H1 (cell line): ENCODE results near the gene ARHGAP18. TPM values are rescaled to one million over a fixed set of nuclear protein-coding genes. Genes with fewer than 3 reads are reported as not detected.

Source experiments
- CTCF ChIA-PET: fragments of 300-600 bp; sonication (Branson Sonifier 250); formaldehyde crosslinking; loops from one replicate; lab custom pipeline; 2021; ENCODE audit not compliant: partially characterized antibody; lab: Charles Lee
- POLR2A ChIA-PET: fragments of 300-600 bp; sonication (Branson Sonifier 250); formaldehyde crosslinking; loops from one replicate; lab custom pipeline; 2021; ENCODE audit warnings: inconsistent platforms; ENCODE audit not compliant: partially characterized antibody; lab: Charles Lee
- DNase-seq, 2 experiments: peaks; one replicate each; pipeline versions ENCODE4 v3.0.0 to v3.0.0-alpha.2; 2010 to 2022; ENCODE audit warnings: low spot score in 2 of 2, low read depth in 1 of 2, mixed read lengths in 1 of 2
- FAIRE-seq: peaks from 2 replicates; lab custom pipeline; 2011; peaks lifted over from hg19 to GRCh38; lab: Jason Lieb, UNC
- H2AFZ ChIP-seq: 2 replicates; pipeline ENCODE4 v1.8.1; 2012; ENCODE audit warnings: low read length, inconsistent platforms
- H2AK5ac ChIP-seq: 2 replicates; pipeline ENCODE4 v1.6.1; 2013; ENCODE audit warnings: low read depth, low read length
- H2BK120ac ChIP-seq: replicated peaks from 2 replicates; pipeline ENCODE3; 2013; ENCODE audit warnings: low read depth, low read length, inconsistent platforms
- H2BK12ac ChIP-seq: 2 replicates; pipeline ENCODE4 v1.6.1; 2013; ENCODE audit warnings: low read depth, low read length
- H2BK15ac ChIP-seq: 2 replicates; pipeline ENCODE4 v1.6.1; 2013; ENCODE audit warnings: low read length
- H2BK20ac ChIP-seq: 2 replicates; pipeline ENCODE4 v1.6.1; 2013; ENCODE audit warnings: low read length
- H2BK5ac ChIP-seq: 2 replicates; pipeline ENCODE4 v1.6.1; 2013; ENCODE audit warnings: low read depth, low read length
- H3K14ac ChIP-seq: 2 replicates; pipeline ENCODE4 v1.6.1; 2013; ENCODE audit warnings: inconsistent platforms; ENCODE audit not compliant: insufficient read length
- H3K18ac ChIP-seq: 2 replicates; pipeline ENCODE4 v1.6.1; 2013; ENCODE audit warnings: low read length; ENCODE audit errors: extremely low read depth
- H3K23ac ChIP-seq: 2 replicates; pipeline ENCODE4 v1.6.1; 2013; ENCODE audit warnings: inconsistent platforms; ENCODE audit not compliant: insufficient read length
- H3K23me2 ChIP-seq: 2 replicates; pipeline ENCODE4 v1.6.1; 2013; ENCODE audit warnings: low read depth, low read length
- H3K27ac ChIP-seq: 2 replicates; pipeline ENCODE4 v1.6.1; 2011; ENCODE audit warnings: low read depth, low read length, inconsistent platforms
- H3K27me3 ChIP-seq, 4 experiments: replicated peaks in 1 of 4; 1 replicate in 1 of 4; 2 replicates in 3 of 4; pipeline versions ENCODE4 v1.6.1 to v1.8.1; 2011 to 2013; ENCODE audit warnings: low read length in 3 of 4, mild to moderate bottlenecking in 3 of 4, inconsistent platforms in 2 of 4, mixed read lengths in 2 of 4, moderate library complexity in 1 of 4; ENCODE audit not compliant: control insufficient read depth in 3 of 4, insufficient read depth in 3 of 4; ENCODE audit errors: extremely low read depth in 1 of 4
- H3K36me3 ChIP-seq, 4 experiments: 2 replicates each; pipeline versions ENCODE4 v1.6.1 to v1.8.1; 2011 to 2013; ENCODE audit warnings: mild to moderate bottlenecking in 4 of 4, low read length in 3 of 4, moderate library complexity in 2 of 4, control low read depth in 1 of 4, inconsistent platforms in 1 of 4; ENCODE audit not compliant: insufficient read depth in 4 of 4, control insufficient read depth in 2 of 4
- H3K4ac ChIP-seq: replicated peaks from 2 replicates; pipeline ENCODE3; 2013; ENCODE audit warnings: low read length, low read depth, mixed read lengths, inconsistent platforms; ENCODE audit not compliant: insufficient read length
- H3K4me1 ChIP-seq, 4 experiments: replicated peaks in 1 of 4; 1 replicate in 1 of 4; 2 replicates in 3 of 4; pipeline versions ENCODE4 v1.6.1 to v1.8.1; 2011 to 2013; ENCODE audit warnings: low read length in 3 of 4, inconsistent platforms in 2 of 4, mixed read lengths in 1 of 4; ENCODE audit not compliant: insufficient read depth in 4 of 4, control insufficient read depth in 3 of 4
- H3K4me2 ChIP-seq, 2 experiments: 2 replicates each; pipeline versions ENCODE4 v1.6.1 to v1.8.1; 2011 to 2013; ENCODE audit warnings: low read depth in 2 of 2, low read length in 2 of 2, control low read depth in 1 of 2, inconsistent platforms in 1 of 2, mild to moderate bottlenecking in 1 of 2; ENCODE audit not compliant: insufficient read depth in 1 of 2
- H3K4me3 ChIP-seq, 4 experiments: fragments of 200-600, 300-600 bp in 1 of 4; sonication (generic), shearing (Covaris generic), sonication (Bioruptor Twin) in 1 of 4; 2 replicates each; pipeline versions ENCODE4 v1.5.1 to v1.8.1; 2011 to 2016; ENCODE audit warnings: low read length in 4 of 4, low read depth in 3 of 4, control low read depth in 2 of 4, inconsistent platforms in 2 of 4, mild to moderate bottlenecking in 2 of 4, mixed read lengths in 1 of 4, moderate library complexity in 1 of 4; ENCODE audit not compliant: insufficient read depth in 2 of 4; ENCODE audit errors: extremely low read depth in 1 of 4
- H3K56ac ChIP-seq: replicated peaks from 2 replicates; pipeline ENCODE3; 2013; ENCODE audit warnings: low read depth, mild to moderate bottlenecking, mixed read lengths, low read length, inconsistent platforms; ENCODE audit not compliant: insufficient read length
- H3K79me1 ChIP-seq: 2 replicates; pipeline ENCODE4 v1.6.1; 2013; ENCODE audit warnings: low read depth, low read length, control low read depth
- H3K79me2 ChIP-seq, 2 experiments: 2 replicates each; pipeline versions ENCODE4 v1.6.1 to v1.8.1; 2012 to 2013; ENCODE audit warnings: low read length in 2 of 2, mild to moderate bottlenecking in 2 of 2, inconsistent platforms in 1 of 2; ENCODE audit not compliant: insufficient read depth in 2 of 2, control insufficient read depth in 1 of 2
- H3K9ac ChIP-seq, 4 experiments: replicated peaks in 1 of 4; 1 replicate in 1 of 4; 2 replicates in 3 of 4; pipeline versions ENCODE4 v1.6.1 to v1.8.1; 2011 to 2013; ENCODE audit warnings: low read depth in 3 of 4, low read length in 3 of 4, control low read depth in 2 of 4, mild to moderate bottlenecking in 2 of 4, moderate library complexity in 2 of 4, inconsistent platforms in 1 of 4; ENCODE audit errors: extremely low read depth in 1 of 4
- H3K9me3 ChIP-seq, 2 experiments: 2 replicates each; pipeline versions ENCODE4 v1.6.1 to v1.8.1; 2012 to 2013; ENCODE audit warnings: mild to moderate bottlenecking in 2 of 2, moderate library complexity in 2 of 2, control low read depth in 1 of 2, inconsistent platforms in 1 of 2, low read depth in 1 of 2, low read length in 1 of 2, mixed read lengths in 1 of 2; ENCODE audit not compliant: insufficient read depth in 2 of 2
- H4K20me1 ChIP-seq, 2 experiments: replicated peaks in 1 of 2; 2 replicates each; pipeline versions ENCODE3 to v1.8.1; 2011 to 2013; ENCODE audit warnings: inconsistent platforms in 2 of 2, low read length in 2 of 2, mild to moderate bottlenecking in 1 of 2; ENCODE audit not compliant: insufficient read depth in 2 of 2, control insufficient read depth in 1 of 2
- H4K5ac ChIP-seq: 2 replicates; pipeline ENCODE4 v1.6.1; 2013; ENCODE audit warnings: low read length, low read depth, mixed read lengths, inconsistent platforms; ENCODE audit not compliant: insufficient read length
- H4K8ac ChIP-seq: 2 replicates; pipeline ENCODE4 v1.8.0; 2013; ENCODE audit warnings: mild to moderate bottlenecking, moderate library complexity, low read length, inconsistent platforms; ENCODE audit not compliant: insufficient read depth; ENCODE audit errors: extremely low read depth
- H4K91ac ChIP-seq: replicated peaks from 2 replicates; pipeline ENCODE3; 2013; ENCODE audit warnings: low read length, mixed read lengths, inconsistent platforms; ENCODE audit not compliant: insufficient read length
- CREB1 ChIP-seq: IDR thresholded peaks from 2 replicates; pipeline ENCODE4 v1.6.1; 2012; ENCODE audit warnings: inconsistent platforms
- RNF2 ChIP-seq: fragments of 200-900, 300-1000 bp; sonication (generic); IDR thresholded peaks from 2 replicates; pipeline ENCODE4 v1.7.1; 2016; ENCODE audit warnings: borderline replicate concordance, low read depth, mild to moderate bottlenecking, antibody characterized with exemption, low read length; ENCODE audit not compliant: poor library complexity, severe bottlenecking; ENCODE audit errors: missing control alignments
- TAF1 ChIP-seq: IDR thresholded peaks from 2 replicates; pipeline ENCODE4 v1.6.1; 2011; ENCODE audit warnings: mild to moderate bottlenecking, low read depth, low read length
- TEAD4 ChIP-seq: IDR thresholded peaks from 2 replicates; pipeline ENCODE4 v1.6.1; 2012; ENCODE audit warnings: low read depth, low read length, inconsistent platforms, mixed read lengths
- USF2 ChIP-seq: IDR thresholded peaks from 2 replicates; pipeline ENCODE4 v1.6.1; 2011; ENCODE audit warnings: low read length, improper control_type of control experiment
- WGBS, 2 experiments: shearing (Covaris generic) in 1 of 2; methylation state at CpG; one replicate each; pipeline versions ENCODE4 v1.1.6 to v1.1.7; 2013 to 2015; ENCODE audit warnings: low lambda C conversion rate in 2 of 2, mixed read lengths in 2 of 2, inconsistent platforms in 1 of 2, low coverage in 1 of 2, missing lambda C conversion rate in 1 of 2; ENCODE audit not compliant: insufficient replicate concordance in 2 of 2, insufficient coverage in 1 of 2, insufficient read length in 1 of 2; ENCODE audit errors: extremely low coverage in 1 of 2, missing lambda C conversion rate in 1 of 2; 5-methylcytosine and 5-hydroxymethylcytosine counted together
- polyA plus RNA-seq, 7 experiments: library from polyadenylated mRNA; depleted of rRNA in 3 of 7; stranded (reverse) in 5 of 7; unstranded in 2 of 7; fragments of >200 nt in 5 of 7; fragments of 200-250 nt in 2 of 7; gene quantifications; 1 replicate in 5 of 7; 2 replicates in 1 of 7; 4 replicates in 1 of 7; pipeline versions ENCODE4 v1.2.1 to v1.2.3, GENCODE V29; 2011 to 2013; ENCODE audit warnings: missing spikeins in 2 of 7, mixed read lengths in 2 of 7
- total RNA-seq: library from RNA; stranded (reverse); fragmentation: NEBNext Ultra II Directional; extraction: Animal tissue kit (Norgen Biotek cat#: 25700); gene quantifications from 2 replicates; pipeline ENCODE4 v1.2.1, GENCODE V29; 2021

Gene ARHGAP18
- total and polyA plus RNA-seq, 2 of the 8 experiments (the other 6 are each of a cell fraction or from before 2014, with no cell fraction given): 0.83 to 4.5 TPM

- H3K4me3 ChIP-seq: no peak overlapping the region
- no peaks in the 10 kb centered on the region for H3K36me3 ChIP-seq
- H2BK5ac ChIP-seq: no peak overlapping the region
- H2BK20ac ChIP-seq: no peak overlapping the region
- H2BK15ac ChIP-seq: no peak overlapping the region
- H3K18ac ChIP-seq: no peak overlapping the region
- no peaks in the 10 kb centered on the region for H3K27me3 ChIP-seq
- CTCF ChIA-PET: no interaction called here
- no peak overlapping the region for H4K91ac ChIP-seq
- no peak overlapping the region for H2AK5ac ChIP-seq
- no peaks in the 10 kb centered on the region for H3K79me1 ChIP-seq
- no peak overlapping the region for H4K5ac ChIP-seq
- no peak overlapping the region for H2BK120ac ChIP-seq
- H3K4ac ChIP-seq: no peak overlapping the region
- no peaks in the 10 kb centered on the region for H4K20me1 ChIP-seq
- WGBS, 2 experiments: 96% methylated on average over 2 of the region's 2 CpGs; no CpG with 5 or more reads in 1 of the 2 experiments
- H2BK12ac ChIP-seq: no peak overlapping the region
- no peak overlapping the region for H3K14ac ChIP-seq
- TF ChIP-seq TAF1 (no peak), USF2 (no peak), CREB1 (no peak), RNF2 (no peak), TEAD4 (no peak)
- no peak for DNase-seq
- no peaks in the 10 kb centered on the region; the same call in 1 of the 2 replicates for H3K23me2 ChIP-seq
- H3K4me2 ChIP-seq: no peak overlapping the region
- H3K27ac ChIP-seq: no peak overlapping the region
- H4K8ac ChIP-seq: no peak overlapping the region
- H2AFZ ChIP-seq: no peak overlapping the region
- FAIRE-seq: no peak
- H3K9me3 ChIP-seq: no peaks in the 10 kb centered on the region
- H3K9ac ChIP-seq: no peak overlapping the region
- H3K4me1 ChIP-seq: no peaks in the 10 kb centered on the region
- no peak overlapping the region for H3K23ac ChIP-seq
- POLR2A ChIA-PET: no interaction called here
- H3K79me2 ChIP-seq: no peaks in the 10 kb centered on the region
- H3K56ac ChIP-seq: no peak overlapping the region
These were observed 167.3 kb downstream of the ARHGAP18 start for GRCh38 chr6:129542705-129543104.
